Hematopoietic multipotent progenitor cell (in vitro differentiated cells): ENCODE measurements around the gene AAK1. TPM values are rescaled to one million over a fixed set of nuclear protein-coding genes. Genes with fewer than 3 reads are reported as not detected.
A peak's percentile ranks its signal among the peaks of the same experiment; 100 is the strongest.
"Not testable (repeated sequence)": the region's sequence is repeated elsewhere in the genome, so short reads cannot be mapped to it uniquely, and the experiment has no call there.

ENCODE experiments used
- DNase-seq, 3 donors: peaks; one replicate each; pipeline ENCODE4 v3.0.0-alpha.2; 2011 to 2015; ENCODE audit warnings: low read depth in 2 of 3, low spot score in 2 of 3
- total RNA-seq: library from RNA; depleted of rRNA; stranded (reverse); fragments of >200 nt; gene quantifications from one replicate; pipeline ENCODE4 v1.2.3, GENCODE V29; 2012

The AAK1 gene
- total RNA-seq, 1 donor: 17.2 TPM

GRCh38 chr2:69660637-69661036 lies 17.1 kb upstream of the AAK1 start:
- no peak for DNase-seq

GRCh38 chr2:69659941-69660483 lies 16.5 kb upstream of the AAK1 start:
- no peak for DNase-seq

DNA sequence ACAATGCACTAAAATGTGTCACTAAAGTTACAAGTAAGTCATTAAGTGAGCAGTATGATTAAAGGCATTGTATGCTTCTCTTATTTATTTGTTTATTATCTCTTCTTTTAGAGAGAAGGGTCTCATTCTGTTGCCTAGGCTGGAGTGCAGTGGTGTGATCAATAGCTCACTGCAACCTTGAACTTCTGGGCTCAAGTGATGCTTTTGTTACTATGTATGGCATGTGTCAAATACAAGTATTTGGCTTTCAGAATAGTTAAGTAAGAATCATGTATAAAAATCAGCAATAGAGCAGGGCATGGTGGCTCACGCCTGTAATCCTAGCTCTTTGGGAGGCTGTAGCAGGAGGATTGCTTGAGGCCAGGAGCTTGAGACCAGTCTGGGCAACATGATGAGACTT lies 15.8 kb upstream of the AAK1 start:
- DNase-seq: no peak

- DNase-seq: no peak
Measured at GRCh38 chr2:69652206-69652605, 8.7 kb upstream of the AAK1 start.

DNA sequence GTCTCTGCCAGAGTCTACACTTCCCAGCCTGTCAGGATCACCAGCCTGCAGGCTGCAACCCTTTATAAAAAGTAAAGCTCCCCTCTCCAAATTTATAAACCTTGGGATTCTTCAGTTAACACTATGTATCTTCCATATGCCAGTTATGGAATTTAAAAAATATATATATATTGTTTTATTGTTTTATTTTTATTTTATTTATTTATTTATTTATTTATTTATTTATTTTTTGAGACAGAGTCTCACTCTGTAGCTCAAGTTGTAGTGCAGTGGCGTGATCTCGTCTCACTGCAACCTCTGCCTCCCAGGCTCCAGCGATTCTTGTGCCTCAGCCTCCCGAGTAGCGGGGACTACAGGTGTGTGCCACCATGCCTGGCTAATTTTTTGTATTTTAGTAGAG lies 3.7 kb upstream of the AAK1 start:
- DNase-seq: not testable (repeated sequence)

- DNase-seq: no peak
Measured at GRCh38 chr2:69646714-69647113, 3.2 kb upstream of the AAK1 start.

- DNase-seq: no peak
Measured at GRCh38 chr2:69645921-69646320, 2.4 kb upstream of the AAK1 start.

- DNase-seq: peak in 2 of 3 donors; percentile 20 to 42
Measured at GRCh38 chr2:69645031-69645431, 1.5 kb upstream of the AAK1 start.

GRCh38 chr2:69644506-69644979 lies 1.0 kb upstream of the AAK1 start:
- DNase-seq: no peak

GRCh38 chr2:69642709-69643601 lies 584 bp downstream of the AAK1 start:
- DNase-seq: peak in 2 of 3 donors; percentile 47 to 53

- DNase-seq: no peak
Measured at GRCh38 chr2:69641887-69642708, 1.4 kb downstream of the AAK1 start.

- DNase-seq: no peak
Measured at GRCh38 chr2:69641471-69641870, 2.1 kb downstream of the AAK1 start.

GRCh38 chr2:69639266-69639665 lies 4.3 kb downstream of the AAK1 start:
- DNase-seq: no peak

- no peak for DNase-seq
Measured at GRCh38 chr2:69638630-69639029, 4.9 kb downstream of the AAK1 start.

DNA sequence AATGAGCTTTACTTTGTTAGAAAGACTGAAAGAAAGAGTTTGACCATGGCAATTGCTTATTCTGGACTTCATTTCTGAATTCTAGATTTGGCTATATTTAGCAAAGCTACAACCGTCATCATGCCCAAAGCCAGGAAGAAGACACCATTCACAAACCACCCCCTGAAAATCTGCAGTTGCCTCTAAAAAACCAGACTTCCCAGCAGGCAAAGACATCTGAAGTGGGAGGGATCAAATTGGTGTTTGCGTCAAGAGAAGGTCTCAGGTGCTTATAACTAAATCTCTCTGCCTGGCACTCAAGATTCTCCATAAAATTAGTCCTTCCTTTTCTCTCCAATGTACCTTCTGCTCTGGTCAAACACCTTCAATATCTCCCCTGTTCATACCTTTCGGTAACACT lies 5.6 kb downstream of the AAK1 start:
- no peak for DNase-seq

- DNase-seq: no peak
Measured at GRCh38 chr2:69636395-69636794, 7.1 kb downstream of the AAK1 start.

DNA sequence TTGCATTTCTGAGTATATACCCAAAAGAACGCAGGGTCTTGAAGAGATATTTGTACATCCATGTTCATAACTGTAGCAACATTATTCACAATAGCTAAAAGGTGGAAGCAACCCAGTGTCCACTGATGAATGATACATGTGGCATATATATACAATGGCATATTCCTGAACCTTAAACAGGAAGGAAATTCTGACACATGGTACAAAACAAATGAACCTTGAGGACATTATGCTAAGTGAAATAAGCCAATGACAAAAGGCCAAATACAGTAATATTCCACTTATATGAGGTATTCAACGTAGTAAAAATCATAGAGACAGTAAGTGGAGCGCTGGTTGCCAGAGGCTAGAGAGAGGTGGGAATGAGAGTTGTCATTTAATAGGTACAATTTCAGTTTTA lies 8.1 kb downstream of the AAK1 start:
- DNase-seq: no peak

GRCh38 chr2:69634196-69634821 lies 9.2 kb downstream of the AAK1 start:
- no peak for DNase-seq

GRCh38 chr2:69631402-69631801 lies 12.1 kb downstream of the AAK1 start:
- DNase-seq: no peak

DNA sequence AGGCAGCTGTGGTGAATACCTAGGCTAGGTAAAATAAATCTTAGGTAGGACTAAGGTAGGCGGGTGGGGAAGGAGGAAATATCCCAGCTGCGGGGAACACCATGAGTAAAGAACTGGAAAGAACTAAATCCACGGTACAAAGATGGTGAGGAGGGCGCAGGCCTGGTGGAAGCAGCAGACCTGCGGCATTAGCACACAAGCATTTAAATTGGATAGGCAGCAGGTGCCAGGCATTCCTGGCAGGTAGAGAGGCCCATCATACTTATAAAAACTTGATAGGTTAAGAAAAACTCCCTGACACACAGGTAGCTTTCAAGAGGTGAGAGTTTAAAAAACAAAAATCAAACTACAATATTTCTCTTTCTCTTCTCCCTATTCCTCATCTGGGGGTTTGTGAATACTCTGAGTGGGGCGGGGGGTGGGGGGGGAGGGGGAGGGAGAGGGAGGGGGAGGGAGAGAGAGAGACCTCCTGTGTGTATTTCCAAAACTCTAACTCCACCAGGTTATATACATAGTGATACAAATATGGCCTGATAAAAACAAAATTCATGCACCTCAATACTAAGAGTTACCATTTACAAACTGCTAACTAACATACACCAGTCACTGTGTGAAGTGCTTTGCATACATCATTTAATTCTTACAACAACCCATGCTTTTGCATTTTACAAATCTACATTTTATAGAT lies 13.5 kb downstream of the AAK1 start:
- DNase-seq: no peak
